HG03469 (cell line): Measurements from ENCODE around the gene POLR3B.
"Not testable (repeated sequence)": the region's sequence is repeated elsewhere in the genome, so short reads cannot be mapped to it uniquely, and the experiment has no call there.

Experiments
- ATAC-seq: cut with Tn5 transposase; IDR thresholded peaks from one replicate; pipeline ENCODE4 v1.9.1; 2021; ENCODE audit warnings: mild to moderate bottlenecking, moderate library complexity, moderate number of reproducible peaks; ENCODE audit not compliant: unreplicated experiment

The POLR3B gene

GRCh38 chr12:106342397-106343213 lies 14.9 kb upstream of the POLR3B start:
- ATAC-seq: no peak

- ATAC-seq: no peak
These were observed 14.4 kb upstream of the POLR3B start for GRCh38 chr12:106343214-106343528.

- no peak for ATAC-seq
These were observed 13.4 kb upstream of the POLR3B start for GRCh38 chr12:106344131-106344530.

DNA sequence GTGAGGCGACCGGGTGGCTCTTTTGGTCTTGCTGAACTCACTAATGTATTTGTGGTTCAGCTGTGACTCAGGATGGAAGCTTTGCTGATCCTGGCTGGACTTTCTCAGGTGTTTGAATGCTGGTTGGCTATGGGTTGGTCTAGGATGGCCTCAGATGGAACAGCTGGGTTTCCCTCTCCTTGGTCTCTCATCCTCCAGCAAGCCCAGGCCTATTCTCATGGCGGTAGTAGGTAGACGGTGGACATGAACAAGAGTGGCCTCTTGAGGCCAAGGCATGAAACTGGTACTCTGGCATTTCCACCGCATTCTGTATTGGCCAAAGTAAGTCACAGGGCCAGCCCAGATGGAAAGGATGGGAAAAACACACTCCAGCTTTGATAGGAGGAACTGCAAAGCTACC lies 11.8 kb upstream of the POLR3B start:
- no peak for ATAC-seq

DNA sequence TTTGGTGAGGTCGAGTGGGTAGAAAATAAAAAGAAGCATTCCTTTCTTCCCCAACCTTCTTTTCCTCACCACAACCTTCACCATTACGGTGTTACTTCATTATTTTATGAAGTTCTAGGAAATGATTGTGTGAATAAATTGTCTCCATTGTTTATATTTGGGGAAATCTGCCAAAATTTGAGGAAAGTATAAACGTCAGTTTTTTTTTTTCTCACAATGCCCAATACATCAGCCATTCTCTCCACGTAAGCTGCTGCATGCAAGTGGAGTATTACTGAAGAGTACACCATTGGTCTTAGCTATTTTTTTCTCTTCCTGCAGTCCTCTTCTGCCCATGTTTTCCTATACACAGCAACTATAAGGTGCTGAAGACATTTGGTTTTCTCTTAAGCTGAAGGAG lies 9.1 kb upstream of the POLR3B start:
- ATAC-seq: no peak

- ATAC-seq: no peak
These were observed 4.4 kb upstream of the POLR3B start for GRCh38 chr12:106353175-106353574.

GRCh38 chr12:106358396-106359241 lies 1.1 kb downstream of the POLR3B start:
- no peak for ATAC-seq

DNA sequence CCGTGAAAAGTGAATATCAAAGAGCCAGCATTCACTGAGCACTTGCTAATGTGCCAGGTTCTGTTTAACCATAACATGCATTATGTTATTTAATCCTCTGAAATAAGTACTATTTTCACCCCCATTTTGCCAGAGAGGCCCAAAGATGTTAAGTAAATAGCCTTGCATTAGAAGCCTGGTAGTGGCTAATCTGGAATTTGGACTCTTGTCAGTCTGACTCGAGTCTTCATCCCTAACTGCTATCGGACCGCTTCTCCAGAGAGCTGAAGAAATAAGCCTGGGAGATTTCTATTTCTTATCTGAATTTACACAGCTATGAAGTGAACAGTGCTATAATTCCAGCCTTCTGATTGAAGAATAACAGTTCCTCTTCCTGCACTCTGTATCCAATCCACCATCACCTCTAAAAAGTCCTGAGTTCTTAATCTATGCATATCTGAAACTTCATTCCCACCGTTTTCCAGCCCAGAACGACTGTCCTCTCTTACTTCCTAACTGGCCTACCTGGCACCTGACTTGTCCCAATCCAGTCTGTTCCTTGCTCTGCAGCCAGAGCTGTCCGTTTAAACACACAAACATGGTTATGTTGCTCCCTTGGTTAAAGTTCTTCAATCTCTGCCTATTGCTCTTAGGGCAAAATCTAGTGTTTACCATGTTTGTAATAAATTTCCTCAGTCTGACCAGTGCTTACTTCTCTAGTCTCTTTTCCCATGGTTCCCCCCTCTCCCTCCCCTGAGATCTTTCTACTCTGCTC lies 2.3 kb downstream of the POLR3B start:
- ATAC-seq: no peak

DNA sequence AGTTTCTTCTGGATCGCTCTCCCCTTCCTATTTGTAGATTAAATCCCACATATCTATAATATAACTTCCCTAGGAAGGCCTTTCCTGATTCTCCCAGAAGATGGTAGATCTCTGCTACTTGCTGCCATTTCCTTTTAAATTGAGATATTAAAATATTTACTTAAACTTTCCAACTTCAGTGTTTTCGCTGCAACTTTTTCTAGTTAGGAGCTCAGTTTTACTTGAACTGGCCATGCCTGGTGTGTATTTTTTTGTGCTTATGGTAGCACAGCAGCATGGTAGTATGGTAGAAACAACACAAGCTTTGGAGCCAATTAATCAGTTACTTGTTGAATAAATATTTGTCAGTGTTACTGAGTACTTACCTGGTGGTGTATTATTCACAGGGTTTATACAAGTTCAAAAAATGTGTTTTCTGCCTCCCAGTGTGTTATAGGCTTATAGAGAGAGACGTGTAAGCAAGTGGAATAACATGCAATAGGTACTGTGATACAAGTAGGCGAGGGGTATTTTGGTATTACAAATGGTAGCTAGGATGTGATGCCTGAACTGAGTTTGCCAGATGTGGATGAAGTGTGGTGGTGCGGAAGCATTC lies 2.9 kb downstream of the POLR3B start:
- ATAC-seq: no peak

DNA sequence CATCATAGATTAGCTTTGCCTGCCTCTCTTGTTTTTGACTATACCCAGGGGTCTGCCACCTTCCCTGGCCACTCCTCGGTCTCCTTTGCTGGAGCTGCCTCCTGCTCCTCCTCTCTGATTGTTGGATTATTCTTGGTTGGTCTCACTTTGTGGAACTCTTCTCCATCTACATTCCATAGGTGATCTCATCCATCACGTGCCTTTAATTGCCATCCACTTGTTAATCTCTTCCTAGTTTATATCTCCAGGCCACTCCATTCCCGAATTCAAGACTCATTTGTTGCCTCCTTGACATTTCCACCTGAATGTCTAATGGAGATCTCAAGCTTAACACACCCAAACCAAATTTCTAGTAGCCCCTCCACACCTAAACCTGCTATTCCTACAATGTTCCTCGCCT lies 5.4 kb downstream of the POLR3B start:
- no peak for ATAC-seq

DNA sequence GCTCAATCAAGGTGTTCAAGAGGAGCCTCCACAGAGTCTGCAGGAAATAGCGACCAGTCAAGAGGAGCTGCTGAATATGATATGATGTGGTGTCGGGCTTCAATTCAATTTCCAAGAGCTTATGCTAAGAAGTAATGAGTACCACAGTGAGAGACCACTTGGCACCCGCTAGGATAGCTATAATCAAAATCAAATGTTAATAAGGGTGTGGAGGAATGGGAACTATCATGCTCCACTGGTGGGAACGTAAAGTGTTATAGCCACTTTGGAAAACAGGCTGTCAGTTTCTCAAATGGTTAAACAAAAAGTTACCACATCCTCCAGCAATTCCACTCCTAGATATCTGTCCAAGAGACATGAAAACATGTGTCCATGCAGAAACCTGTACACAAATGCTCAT lies 6.7 kb downstream of the POLR3B start:
- no peak for ATAC-seq

- no peak for ATAC-seq
These were observed 12.2 kb downstream of the POLR3B start for GRCh38 chr12:106369624-106370346.

DNA sequence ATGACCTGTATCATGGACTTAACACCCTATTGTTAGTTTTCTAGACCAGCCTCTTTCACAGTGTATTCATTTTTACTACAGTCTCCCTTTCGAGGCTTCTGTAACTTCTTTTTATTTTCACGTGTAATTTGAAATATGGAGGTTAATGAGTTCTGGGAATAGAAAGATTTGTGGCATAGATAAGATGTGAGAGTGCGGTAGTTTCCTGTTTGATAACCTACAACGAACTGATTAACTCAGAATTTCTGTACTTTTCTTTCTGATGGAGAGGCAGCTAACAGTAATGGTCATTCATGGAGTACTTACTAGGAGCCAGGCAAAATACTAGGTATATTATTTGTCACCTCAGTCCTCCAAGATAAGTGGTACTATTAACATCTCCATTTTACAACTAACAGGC lies 21.2 kb downstream of the POLR3B start:
- ATAC-seq: no peak

DNA sequence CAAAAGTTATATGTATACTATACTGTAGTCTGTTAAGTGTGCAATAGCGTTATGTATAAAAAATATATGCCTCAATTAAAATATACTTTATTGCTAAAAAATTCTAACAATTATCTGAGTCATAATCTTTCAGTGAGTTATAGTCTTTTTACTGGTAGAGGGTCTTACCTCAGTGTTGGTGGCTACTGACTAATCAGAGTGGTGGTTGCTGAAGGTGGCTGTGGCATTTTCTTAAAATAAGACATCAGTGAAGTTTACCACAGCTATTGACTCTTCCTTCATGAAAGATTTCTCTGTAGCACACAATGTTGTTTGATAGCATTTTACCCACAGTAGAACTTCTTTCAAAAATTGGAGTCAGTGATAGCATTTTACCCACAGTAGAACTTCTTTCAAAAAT lies 23.4 kb downstream of the POLR3B start:
- no peak for ATAC-seq

- ATAC-seq: not testable (repeated sequence)
These were observed 24.3 kb downstream of the POLR3B start for GRCh38 chr12:106381866-106382265.

DNA sequence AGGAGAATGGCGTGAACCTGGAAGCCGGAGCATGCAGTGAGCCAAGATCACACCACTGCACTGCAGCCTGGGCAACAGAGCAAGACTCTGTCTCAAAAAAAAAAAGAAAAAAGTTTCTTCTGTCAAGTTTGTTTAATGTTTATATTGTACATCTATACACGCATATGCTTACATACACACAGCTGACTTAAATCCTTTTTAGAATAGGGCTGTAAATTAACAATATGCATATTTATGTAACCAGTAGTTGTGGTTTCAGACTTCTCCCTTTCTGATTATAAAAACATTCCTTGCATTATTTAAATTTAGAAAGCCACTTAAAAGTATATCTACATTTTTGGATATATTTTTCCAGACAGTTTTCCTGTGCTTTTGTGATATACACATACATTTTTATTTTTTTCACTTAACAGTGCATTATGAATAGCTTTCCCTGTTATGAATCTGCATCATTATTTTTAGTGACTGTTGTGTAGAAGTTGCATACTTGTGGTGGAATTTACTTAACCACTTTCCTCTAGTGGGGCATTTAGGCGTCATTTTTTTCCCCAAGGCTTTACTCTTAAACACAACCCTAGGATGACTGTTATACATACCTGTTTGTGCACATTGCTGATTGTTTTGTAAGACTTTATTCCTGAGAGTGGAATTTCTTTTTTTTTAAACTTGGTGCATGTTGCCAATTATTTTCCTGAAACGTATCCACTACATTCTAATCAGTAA lies 29.4 kb downstream of the POLR3B start:
- no peak for ATAC-seq

- ATAC-seq: no peak
These were observed 30.4 kb downstream of the POLR3B start for GRCh38 chr12:106387848-106388377.

DNA sequence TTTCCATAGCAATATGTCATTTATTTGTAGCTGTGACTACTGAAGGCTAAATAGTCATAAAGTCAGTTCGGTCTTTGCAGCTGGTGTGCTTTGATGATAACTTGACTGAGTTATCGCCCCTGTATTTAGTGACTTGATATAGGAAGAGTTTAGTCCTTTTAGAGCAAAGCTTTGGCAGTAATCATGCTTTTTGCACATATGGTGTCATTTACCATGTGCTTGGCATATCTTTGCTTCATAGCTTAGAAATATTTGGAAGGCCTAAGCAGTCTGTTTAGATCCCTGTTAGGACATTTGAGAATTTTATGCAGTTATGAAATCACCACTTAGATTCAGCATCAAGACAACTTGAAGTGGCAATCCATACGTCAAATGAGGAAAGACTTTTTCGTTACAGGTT lies 31.6 kb downstream of the POLR3B start:
- ATAC-seq: no peak

DNA sequence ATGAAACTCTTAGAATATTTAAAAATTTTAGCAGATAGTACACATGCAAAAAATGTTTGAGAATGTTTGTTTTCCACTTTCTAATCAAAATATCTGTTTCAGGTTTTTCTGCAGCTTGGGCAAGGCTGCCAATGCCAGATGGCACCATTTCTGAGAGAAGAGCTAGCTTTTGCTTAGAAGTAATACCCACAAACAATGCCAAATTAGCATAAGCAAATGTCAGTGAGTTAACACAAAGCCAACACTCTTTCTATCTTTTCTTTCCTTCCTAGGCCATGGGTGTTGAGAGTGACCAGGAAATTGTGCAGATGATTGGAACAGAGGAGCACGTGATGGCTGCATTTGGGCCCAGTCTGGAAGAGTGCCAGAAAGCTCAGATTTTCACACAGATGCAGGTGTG lies 35.2 kb downstream of the POLR3B start:
- no peak for ATAC-seq

DNA sequence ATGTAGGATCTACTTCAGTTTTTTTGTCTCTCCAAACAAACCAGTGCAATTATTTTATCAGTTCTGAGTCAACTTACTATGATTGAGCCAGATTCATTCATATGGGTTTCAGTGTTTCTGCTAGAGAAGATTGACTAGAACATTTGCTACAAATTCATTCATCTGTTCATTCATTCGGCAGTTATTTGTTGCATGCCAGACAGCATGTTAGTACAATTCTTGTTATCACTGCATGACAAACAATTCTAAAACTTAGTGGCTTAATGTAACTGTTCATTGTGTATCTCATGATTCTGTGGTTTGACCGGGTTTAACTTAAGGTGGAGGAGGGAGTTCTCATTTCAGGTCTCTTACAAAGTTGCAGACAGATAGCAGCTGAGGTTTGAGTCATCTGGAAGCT lies 52.3 kb downstream of the POLR3B start:
- no peak for ATAC-seq
